SK-N-SH (cell line): ENCODE data around the gene LRCH3. TPM values are rescaled to one million over a fixed set of nuclear protein-coding genes. Genes with fewer than 3 reads are reported as not detected.

Experiments used
- CTCF ChIA-PET: fragments of 300-600, 350-600 bp; formaldehyde crosslinking; extraction: SDS; loops from one replicate; lab custom pipeline; 2021; lab: Yijun Ruan, JAX
- POLR2A ChIA-PET: fragments of 350-600 bp; sonication (Branson Sonifier 250); formaldehyde crosslinking; extraction: SDS; loops from one replicate; lab custom pipeline; 2020; ENCODE audit warnings: antibody characterized with exemption, inconsistent platforms; lab: Yijun Ruan, JAX
- DNase-seq: peaks from one replicate; pipeline ENCODE4 v3.0.0; 2012
- H2AFZ ChIP-seq: fragments of 200-600 bp; sonication (generic); 2 replicates; pipeline ENCODE4 v1.8.1; 2016; ENCODE audit warnings: antibody characterized with exemption, mild to moderate bottlenecking, low read depth
- H3F3A ChIP-seq: fragments of 200-600 bp; sonication (generic); replicated peaks from 2 replicates; pipeline ENCODE3; 2016; ENCODE audit warnings: antibody characterized with exemption, mild to moderate bottlenecking; ENCODE audit not compliant: insufficient read depth
- H3K27ac ChIP-seq, 2 experiments: fragments of 200-500 bp in 1 of 2; fragments of 200-600 bp in 1 of 2; sonication (Bioruptor generic) in 1 of 2; sonication (generic), shearing (Covaris generic) in 1 of 2; 2 replicates each; pipeline versions ENCODE4 v1.5.1 to v1.6.1; 2014 to 2016; ENCODE audit warnings: low read depth in 2 of 2, inconsistent platforms in 1 of 2, low read length in 1 of 2, mild to moderate bottlenecking in 1 of 2, mixed read lengths in 1 of 2
- H3K27me3 ChIP-seq: fragments of 200-600 bp; sonication (generic), shearing (Covaris generic); 2 replicates; pipeline ENCODE4 v1.6.1; 2016; ENCODE audit warnings: mixed run types; ENCODE audit not compliant: insufficient read depth
- H3K36me3 ChIP-seq, 2 experiments: fragments of 200-500 bp in 1 of 2; fragments of 200-600 bp in 1 of 2; sonication (Bioruptor generic) in 1 of 2; sonication (generic) in 1 of 2; replicated peaks in 1 of 2; 2 replicates each; pipeline versions ENCODE3 to v1.5.1; 2014 to 2016; ENCODE audit warnings: low read length in 1 of 2, mild to moderate bottlenecking in 1 of 2; ENCODE audit not compliant: insufficient read depth in 2 of 2, control insufficient read depth in 1 of 2
- H3K4me1 ChIP-seq, 2 experiments: fragments of 200-500 bp in 1 of 2; fragments of 200-600 bp in 1 of 2; sonication (Bioruptor generic) in 1 of 2; sonication (generic), shearing (Covaris generic) in 1 of 2; 2 replicates each; pipeline versions ENCODE4 v1.5.1 to v1.6.1; 2014 to 2016; ENCODE audit warnings: low read depth in 1 of 2, low read length in 1 of 2, mixed run types in 1 of 2; ENCODE audit not compliant: insufficient read depth in 2 of 2, control insufficient read depth in 1 of 2
- H3K4me2 ChIP-seq: fragments of 200-600 bp; sonication (generic), shearing (Covaris generic); 2 replicates; pipeline ENCODE4 v1.6.1; 2017; ENCODE audit warnings: mixed run types
- H3K4me3 ChIP-seq, 2 experiments: fragments of 200-500 bp in 1 of 2; fragments of 200-600 bp in 1 of 2; sonication (Bioruptor generic) in 1 of 2; sonication (generic), shearing (Covaris generic) in 1 of 2; 2 replicates each; pipeline versions ENCODE4 v1.5.1 to v1.8.1; 2014 to 2016; ENCODE audit warnings: low read depth in 2 of 2, inconsistent platforms in 1 of 2, low read length in 1 of 2, mild to moderate bottlenecking in 1 of 2, mixed read lengths in 1 of 2, moderate library complexity in 1 of 2
- H3K79me2 ChIP-seq: fragments of 200-600 bp; sonication (generic); 2 replicates; pipeline ENCODE4 v1.8.1; 2017; ENCODE audit warnings: mild to moderate bottlenecking; ENCODE audit not compliant: insufficient read depth
- H3K9ac ChIP-seq: fragments of 200-600 bp; sonication (generic); 2 replicates; pipeline ENCODE4 v1.6.1; 2017; ENCODE audit warnings: mixed run types
- H3K9me2 ChIP-seq: fragments of 200-600 bp; sonication (generic); 2 replicates; pipeline ENCODE4 v1.6.1; 2017; ENCODE audit warnings: mixed run types
- H3K9me3 ChIP-seq: fragments of 200-600 bp; sonication (generic); 2 replicates; pipeline ENCODE4 v1.6.1; 2017; ENCODE audit warnings: mixed run types, mild to moderate bottlenecking, moderate library complexity
- H4K20me1 ChIP-seq: fragments of 200-600 bp; sonication (generic); 2 replicates; pipeline ENCODE4 v1.6.1; 2017; ENCODE audit warnings: mild to moderate bottlenecking, mixed run types; ENCODE audit not compliant: insufficient read depth
- CHD2 ChIP-seq: fragments of 150-350 bp; IDR thresholded peaks from 2 replicates; pipeline ENCODE4 v1.6.1; 2018; ENCODE audit warnings: low read length; ENCODE audit not compliant: partially characterized antibody
- ELF1 ChIP-seq: IDR thresholded peaks from 2 replicates; pipeline ENCODE4 v1.4.0; 2012
- FOSL2 ChIP-seq: IDR thresholded peaks from 2 replicates; pipeline ENCODE4 v1.4.0; 2012; ENCODE audit warnings: low read depth, mild to moderate bottlenecking, moderate library complexity, borderline replicate concordance
- FOXJ3 ChIP-seq: sonication (generic); formaldehyde crosslinking; IDR thresholded peaks from 2 replicates; pipeline ENCODE4 v1.5.1; 2020; ENCODE audit warnings: mild to moderate bottlenecking, missing genetic modification reagents
- FOXM1 ChIP-seq: IDR thresholded peaks from 2 replicates; pipeline ENCODE4 v1.4.0; 2012; ENCODE audit warnings: low read depth, mild to moderate bottlenecking
- GATA2 ChIP-seq: sonication (generic); formaldehyde crosslinking; IDR thresholded peaks from 2 replicates; pipeline ENCODE4 v1.5.0; 2020; ENCODE audit warnings: mild to moderate bottlenecking, missing genetic modification reagents
- IRF3 ChIP-seq: fragments of 150-350 bp; IDR thresholded peaks from 2 replicates; pipeline ENCODE4 v1.6.1; 2016; ENCODE audit warnings: mild to moderate bottlenecking, low read depth, low read length
- MAX ChIP-seq: IDR thresholded peaks from 2 replicates; pipeline ENCODE4 v1.4.0; 2012; ENCODE audit warnings: low read depth
- MXI1 ChIP-seq: IDR thresholded peaks from 2 replicates; pipeline ENCODE4 v1.6.1; 2012; ENCODE audit warnings: mild to moderate bottlenecking, low read depth, low read length, improper control_type of control experiment
- NRF1 ChIP-seq: IDR thresholded peaks from 2 replicates; pipeline ENCODE4 v1.6.1; 2012; ENCODE audit warnings: low read depth, mild to moderate bottlenecking, low read length
- PBX3 ChIP-seq: IDR thresholded peaks from 2 replicates; pipeline ENCODE4; 2012
- POLR2AphosphoS5 ChIP-seq: IDR thresholded peaks from 2 replicates; pipeline ENCODE4 v1.6.1; 2012; ENCODE audit warnings: low read depth, low read length
- RFX5 ChIP-seq: IDR thresholded peaks from 2 replicates; pipeline ENCODE4 v1.6.1; 2012; ENCODE audit warnings: mild to moderate bottlenecking, improper control_type of control experiment, low read length
- SIN3A ChIP-seq: IDR thresholded peaks from 2 replicates; pipeline ENCODE4 v1.6.1; 2012; ENCODE audit warnings: low read depth, mild to moderate bottlenecking, low read length, moderate library complexity, borderline replicate concordance
- SMC3 ChIP-seq: IDR thresholded peaks from 2 replicates; pipeline ENCODE4 v1.6.1; 2012; ENCODE audit warnings: low read depth, low read length, improper control_type of control experiment
- TCF12 ChIP-seq: IDR thresholded peaks from 2 replicates; pipeline ENCODE4 v1.4.0; 2012
- USF1 ChIP-seq: IDR thresholded peaks from 2 replicates; pipeline ENCODE4 v1.4.0; 2012; ENCODE audit warnings: low read depth, borderline replicate concordance
- YY1 ChIP-seq: IDR thresholded peaks from 2 replicates; pipeline ENCODE4 v1.4.0; 2012; ENCODE audit warnings: low read depth, mild to moderate bottlenecking
- ZBTB33 ChIP-seq: IDR thresholded peaks from 2 replicates; pipeline ENCODE4 v1.4.0; 2012; ENCODE audit warnings: low read depth, borderline replicate concordance
- WGBS: methylation state at CpG from one replicate; pipeline ENCODE4 v1.1.6; 2017; ENCODE audit warnings: low lambda C conversion rate; 5-methylcytosine and 5-hydroxymethylcytosine counted together
- polyA plus RNA-seq, 3 experiments: library from polyadenylated mRNA; depleted of rRNA; stranded (reverse); fragments of >200 nt; gene quantifications; 2 replicates each; pipeline ENCODE4 v1.2.3, GENCODE V29; 2012

The LRCH3 gene
- polyA plus RNA-seq, 1 of the 3 experiments (the other 2 are of a cell fraction) = 22.6 TPM

GRCh38 chr3:197858133-197858532, 67.1 kb downstream of the LRCH3 start:
- Histone ChIP-seq H3K9ac (no peak overlapping the region), H3K4me2 (no peak overlapping the region), H3K9me3 (no peaks in the 10 kb centered on the region), H2AFZ (no peak overlapping the region), H3K4me3 (no peak overlapping the region), H3F3A (peaks cover 16% of the 10 kb centered on the region), H4K20me1 (no peaks in the 10 kb centered on the region), H3K4me1 (peaks cover 0 to 16% of the 10 kb centered on the region in 2 experiments; a peak in 1 of 4 replicates), H3K36me3 (peaks cover 50 to 54% of the 10 kb centered on the region in 2 experiments), H3K79me2 (no peaks in the 10 kb centered on the region), H3K27me3 (no peaks in the 10 kb centered on the region), H3K27ac (no peak overlapping the region), H3K9me2 (no peaks in the 10 kb centered on the region)
- 93% methylated on average over 3 of the region's 3 CpGs for WGBS
- ChIA-PET POLR2A (no interaction called here), CTCF (interaction anchor here (0.6 kb wide), 1 partner anchor 62 kb away, joined by 3 read pairs; no protein-coding TSS in a partner anchor)
- no peak for TF ChIP-seq YY1
- TF ChIP-seq FOXJ3 = no peak
- DNase-seq = no peak

GRCh38 chr3:197858598-197858997, 67.5 kb downstream of the LRCH3 start:
- WGBS = 99% methylated on average over 3 of the region's 3 CpGs
- H4K20me1 ChIP-seq = no peaks in the 10 kb centered on the region
- no peak overlapping the region for H3K9ac ChIP-seq
- no peaks in the 10 kb centered on the region for H3K9me3 ChIP-seq
- no peak overlapping the region for H3K4me3 ChIP-seq
- DNase-seq = no peak
- POLR2A ChIA-PET = interaction anchor here (0.5 kb wide), 1 partner anchor 11 kb away, joined by 4 read pairs; no protein-coding TSS in a partner anchor
- H3F3A ChIP-seq = peaks cover 11% of the 10 kb centered on the region
- TF ChIP-seq TCF12 = no peak
- TF ChIP-seq YY1 = no peak
- TF ChIP-seq IRF3 = no peak
- no peak for TF ChIP-seq POLR2AphosphoS5
- TF ChIP-seq FOXM1 = no peak
- TF ChIP-seq ELF1 = no peak
- TF ChIP-seq RFX5 = no peak
- TF ChIP-seq FOXJ3 = no peak
- TF ChIP-seq SIN3A = no peak
- TF ChIP-seq PBX3 = no peak
- TF ChIP-seq NRF1 = no peak
- TF ChIP-seq MAX = no peak
- no peak for TF ChIP-seq GATA2 (CRISPR knock-in tag)
- TF ChIP-seq CHD2 = no peak
- no peak for TF ChIP-seq USF1
- no peak for TF ChIP-seq FOSL2
- no peak for TF ChIP-seq MXI1
- no peak for TF ChIP-seq SMC3
- TF ChIP-seq ZBTB33 = no peak
- H3K79me2 ChIP-seq = no peaks in the 10 kb centered on the region
- no peak overlapping the region for H3K4me2 ChIP-seq
- H3K9me2 ChIP-seq = no peaks in the 10 kb centered on the region
- CTCF ChIA-PET = interaction anchor here (0.6 kb wide), 1 partner anchor 62 kb away, joined by 3 read pairs; no protein-coding TSS in a partner anchor
- H3K36me3 ChIP-seq = peaks cover 45 to 54% of the 10 kb centered on the region in 2 experiments
- peaks cover 0 to 13% of the 10 kb centered on the region in 2 experiments; a peak in 1 of 4 replicates for H3K4me1 ChIP-seq
- no peak overlapping the region for H2AFZ ChIP-seq
- no peaks in the 10 kb centered on the region for H3K27me3 ChIP-seq
- no peak overlapping the region for H3K27ac ChIP-seq
